ENCODE data around the gene PYROXD2.
"Not testable (repeated sequence)": the region's sequence is repeated elsewhere in the genome, so short reads cannot be mapped to it uniquely, and the experiment has no call there.

Gene PYROXD2

DNA sequence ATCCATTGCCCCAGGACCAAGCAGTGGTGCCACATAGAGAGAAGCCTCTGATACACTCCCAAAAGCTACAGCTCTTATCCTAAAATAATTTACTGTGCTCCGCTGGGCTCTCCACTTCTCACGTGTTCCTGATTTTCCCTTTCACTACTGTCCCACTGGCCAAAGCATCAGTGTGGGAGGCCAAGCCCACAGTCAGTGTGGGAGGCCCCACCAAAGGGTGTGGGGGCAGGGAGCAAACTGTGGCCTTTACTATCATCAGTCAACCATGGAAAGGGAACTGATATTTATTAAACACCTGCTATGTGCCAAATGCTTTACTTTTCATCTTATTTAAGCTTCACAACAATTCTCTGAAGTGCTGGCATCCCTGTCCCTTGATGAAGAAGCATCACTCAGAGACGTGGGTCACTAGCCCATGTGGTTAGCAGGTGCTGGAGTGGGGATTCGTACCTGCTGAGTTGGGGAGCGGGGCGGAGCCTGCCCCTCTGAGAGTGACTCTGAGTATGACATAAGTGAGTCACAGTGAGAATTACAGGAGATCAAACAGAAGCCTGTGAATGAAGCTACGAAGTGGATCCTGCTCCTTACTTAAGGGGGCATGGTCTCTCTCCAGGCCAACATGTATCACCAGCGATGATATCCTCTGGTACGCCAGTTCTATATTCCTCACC lies 50.4 kb downstream of the PYROXD2 start:
- no peak for DNase-seq

DNA sequence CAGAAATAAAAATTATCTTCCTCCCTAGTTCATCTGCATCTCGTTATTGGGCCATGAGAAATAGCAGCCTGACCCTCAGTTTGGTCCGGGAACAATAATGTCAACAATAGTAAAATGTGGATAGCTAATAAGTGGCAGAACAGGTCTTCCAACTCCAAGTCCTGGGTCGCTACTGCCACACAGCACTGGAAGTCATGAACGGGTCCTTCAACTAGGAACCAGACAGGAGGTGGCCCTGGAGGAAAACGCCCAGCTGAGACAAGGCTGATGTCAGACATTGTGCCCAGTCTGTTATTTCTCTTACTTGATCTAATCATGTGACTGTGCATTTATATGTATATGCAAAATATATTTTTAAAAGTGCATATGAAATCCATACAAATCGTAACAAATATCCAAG lies 51.8 kb downstream of the PYROXD2 start:
- DNase-seq: no peak

DNA sequence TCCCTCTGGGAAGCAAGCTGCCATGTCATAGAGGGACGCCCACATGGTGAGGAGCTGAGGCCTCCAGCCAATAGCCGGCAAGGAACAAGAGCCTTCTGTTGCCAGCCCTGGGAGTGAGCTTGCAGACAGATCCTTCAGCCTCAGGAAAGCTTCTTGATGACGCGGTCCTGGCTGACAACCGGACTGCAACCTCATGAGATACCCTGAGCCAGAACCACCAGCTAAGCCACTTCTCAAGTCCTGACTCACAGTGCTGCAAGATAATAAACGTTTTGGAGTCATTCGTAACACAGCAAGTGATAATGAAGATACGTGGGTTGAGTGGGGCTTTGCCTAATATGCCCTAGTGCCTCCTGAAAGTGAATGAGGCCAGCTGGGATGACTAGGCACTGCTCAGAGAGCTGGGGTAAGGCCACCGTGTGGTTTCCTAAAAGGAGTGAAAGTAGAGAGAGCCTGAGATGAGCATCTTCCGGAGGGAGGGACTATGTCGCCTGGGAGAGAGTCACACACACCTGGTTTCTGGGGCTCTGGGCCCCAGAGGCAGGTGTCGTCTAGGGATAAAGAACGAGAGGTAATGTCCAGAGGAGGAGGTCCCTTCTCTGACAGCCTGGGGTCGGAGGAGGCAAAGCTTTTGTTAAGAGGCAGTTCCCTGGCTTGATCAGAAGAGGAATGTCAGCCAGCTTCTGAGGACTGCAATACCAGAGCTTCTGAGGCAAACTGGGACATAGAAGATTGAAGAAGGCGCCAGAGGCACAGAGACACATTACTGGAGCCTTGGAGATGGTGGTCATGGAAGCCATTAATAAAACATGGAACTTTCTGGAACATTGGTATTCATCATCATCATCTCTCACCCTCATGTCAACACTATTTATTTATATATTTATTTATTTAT lies 53.6 kb downstream of the PYROXD2 start:
- no peak for DNase-seq

DNA sequence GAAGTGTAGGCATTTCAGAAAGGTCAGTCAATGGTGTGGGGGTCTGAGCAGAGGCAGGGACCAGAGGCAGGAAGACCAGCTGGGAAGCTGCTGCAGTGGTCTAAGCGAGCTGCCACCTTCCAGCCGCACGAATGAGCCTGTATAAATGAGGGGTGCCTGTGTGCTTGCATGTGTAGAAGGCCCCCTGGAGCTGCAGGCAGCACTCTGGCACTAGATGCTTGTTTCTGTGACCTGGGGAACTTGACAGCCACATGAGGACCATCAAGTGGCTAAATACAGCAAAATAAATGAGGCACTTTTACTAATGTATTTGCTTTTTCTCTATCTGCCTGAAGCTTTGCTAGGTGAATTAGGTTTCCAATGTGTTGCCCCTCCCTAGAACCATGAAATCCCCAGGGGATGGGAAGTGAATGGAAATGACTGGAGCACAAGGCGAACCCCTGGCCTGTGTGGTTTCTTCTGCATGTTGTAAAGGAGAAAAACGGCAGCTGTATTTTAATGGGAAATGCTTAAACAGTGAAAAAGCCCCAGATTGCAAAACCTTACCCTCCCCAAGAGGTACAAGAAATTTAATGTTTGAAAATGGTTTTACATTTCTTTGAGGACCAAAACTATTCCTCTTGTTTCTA lies 57.7 kb downstream of the PYROXD2 start:
- no peak for DNase-seq

DNA sequence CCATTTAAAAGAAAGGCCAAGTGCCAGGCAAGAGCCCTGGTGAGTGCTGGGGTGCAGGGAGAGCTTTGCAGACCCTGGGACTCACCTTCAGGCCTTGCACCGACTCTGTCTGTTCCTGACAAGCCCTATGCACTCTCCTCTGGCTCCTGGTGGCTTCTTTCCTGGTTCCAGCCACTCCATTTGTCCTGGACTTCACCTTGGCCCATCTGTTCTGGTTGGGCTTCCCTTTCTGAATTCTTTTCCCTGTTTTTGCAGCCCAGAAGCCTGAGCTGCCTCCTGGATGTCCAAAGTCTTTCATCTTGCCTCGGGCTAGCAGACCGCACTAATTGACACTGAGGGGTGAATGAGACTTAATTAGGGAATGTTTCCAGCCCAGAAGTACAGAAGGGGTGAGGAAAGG lies 60.5 kb downstream of the PYROXD2 start:
- no peak for DNase-seq

DNA sequence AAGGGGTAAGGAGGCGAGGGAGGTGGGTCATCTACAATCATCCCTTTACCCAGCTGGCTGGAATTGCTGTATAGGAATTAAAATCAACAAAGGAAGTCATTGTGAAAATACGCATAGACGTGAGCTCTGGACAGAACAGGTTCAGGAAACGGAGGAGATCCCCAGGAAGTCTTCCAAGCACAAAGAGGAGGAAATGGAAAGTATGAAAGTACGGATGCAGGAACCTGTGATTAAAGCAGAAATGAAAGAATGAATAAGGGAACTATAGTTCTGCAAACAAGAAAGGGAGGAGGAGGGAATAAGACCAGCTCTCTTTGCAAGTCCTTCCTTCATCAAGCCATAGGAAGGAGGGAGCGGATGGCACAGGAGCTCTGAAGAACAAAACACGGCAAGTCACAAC lies 61.8 kb downstream of the PYROXD2 start:
- no peak for DNase-seq

DNA sequence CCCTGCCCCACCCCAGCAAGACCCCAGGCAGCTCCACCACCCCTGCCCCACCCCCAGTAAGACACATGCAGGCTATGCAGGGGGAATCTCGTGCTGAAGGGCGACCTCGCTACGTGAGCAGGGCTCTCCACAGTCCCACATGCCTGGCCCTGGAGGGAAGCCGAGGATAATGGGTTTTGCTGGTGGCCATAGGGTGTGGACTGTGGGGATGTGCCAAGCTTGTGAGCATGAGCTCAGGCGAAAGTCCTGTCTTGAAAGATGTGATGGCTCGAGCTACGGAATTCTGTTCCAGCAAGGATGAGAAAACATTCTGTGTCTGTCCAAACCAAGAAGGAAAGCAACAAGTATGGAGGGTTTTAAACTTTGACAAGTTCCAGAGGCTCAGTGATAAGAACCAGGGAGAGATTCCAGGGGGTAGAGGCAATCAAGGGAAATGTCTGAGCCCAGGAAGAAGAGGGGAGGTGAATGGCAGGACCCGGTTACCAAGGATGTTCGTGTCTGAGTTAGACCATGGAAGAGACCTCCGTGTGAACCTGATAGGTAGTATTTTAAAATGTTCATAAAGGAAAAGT lies 63.1 kb downstream of the PYROXD2 start:
- DNase-seq: no peak

DNA sequence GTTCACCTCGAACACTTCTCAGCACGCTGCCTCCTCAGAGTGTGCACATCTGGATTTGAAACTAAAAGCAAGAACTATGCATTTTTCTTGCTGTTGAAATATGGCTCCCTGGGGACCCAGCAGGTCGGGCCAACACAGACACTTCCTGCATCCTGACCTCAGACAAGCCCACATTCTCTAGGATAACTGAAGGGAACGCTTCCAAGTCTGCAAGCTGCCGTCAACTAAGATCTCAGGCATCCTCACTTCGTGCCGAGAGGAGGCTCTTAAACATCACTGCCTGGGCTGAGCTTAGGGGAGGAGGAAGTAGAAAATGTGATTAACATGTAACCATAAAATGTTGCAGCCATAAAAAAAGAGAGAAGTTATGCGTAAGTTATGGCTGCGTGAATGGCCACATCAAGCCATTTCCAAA lies 65.5 kb downstream of the PYROXD2 start:
- no peak for DNase-seq

DNA sequence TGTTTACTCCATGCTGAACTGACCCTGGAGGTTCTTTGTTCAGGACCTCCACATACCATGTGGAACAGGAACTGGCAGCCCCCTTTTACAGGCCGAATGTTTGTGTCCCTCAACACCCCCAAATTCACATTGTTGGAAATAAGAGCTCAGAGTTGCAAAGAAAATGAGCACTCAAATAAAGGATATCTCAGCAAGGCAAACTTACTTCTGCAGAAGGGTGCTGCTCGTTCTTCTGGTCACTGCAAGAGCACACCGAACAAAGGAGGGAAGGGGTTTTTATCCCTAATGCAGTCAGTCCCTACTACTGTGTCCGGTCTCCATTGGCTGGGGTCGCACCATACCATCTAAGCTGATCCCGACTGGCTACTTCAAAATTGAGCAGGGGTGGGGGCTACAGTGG lies 68.1 kb downstream of the PYROXD2 start:
- no peak for DNase-seq

DNA sequence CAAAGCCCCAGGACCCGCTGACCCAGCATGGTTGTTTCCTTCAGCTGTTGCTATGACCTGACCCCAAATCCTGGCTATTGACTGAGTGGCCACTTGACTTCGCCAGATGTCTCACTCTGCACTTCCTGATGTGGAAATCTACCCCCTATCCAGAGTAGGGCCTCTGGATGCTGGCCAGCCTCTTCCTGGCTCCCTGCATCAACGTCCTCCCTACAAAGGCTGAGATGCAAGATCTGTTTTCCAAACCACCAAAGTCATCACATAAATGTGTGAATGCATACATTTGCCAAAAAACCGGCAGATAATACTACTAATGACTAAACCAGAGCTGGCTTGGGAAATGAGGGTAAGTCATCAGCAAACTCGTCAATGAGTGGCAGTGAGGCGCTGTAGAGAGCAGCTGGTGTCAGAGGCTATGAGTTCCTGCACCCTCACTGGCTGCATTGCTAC lies 70.4 kb downstream of the PYROXD2 start:
- DNase-seq: no peak

DNA sequence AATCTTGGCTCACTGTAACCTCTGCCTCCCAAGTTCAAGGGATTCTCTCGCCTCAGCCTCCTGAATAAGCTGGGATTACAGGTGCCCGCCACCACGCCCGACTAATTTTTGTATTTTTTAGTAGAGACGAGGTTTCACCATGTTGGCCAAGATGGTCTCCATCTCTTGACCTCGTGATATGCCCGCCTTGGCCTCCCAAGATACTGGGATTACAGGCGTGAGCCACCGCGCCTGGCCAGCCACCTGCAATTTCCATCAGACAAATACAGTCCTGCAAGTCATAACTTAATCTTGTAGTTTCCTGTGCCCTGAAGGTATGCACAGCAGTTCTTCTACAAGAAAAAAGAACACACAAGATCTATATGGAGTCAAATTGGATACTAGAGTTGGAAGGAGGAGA lies 73.3 kb downstream of the PYROXD2 start:
- DNase-seq: not testable (repeated sequence)

DNA sequence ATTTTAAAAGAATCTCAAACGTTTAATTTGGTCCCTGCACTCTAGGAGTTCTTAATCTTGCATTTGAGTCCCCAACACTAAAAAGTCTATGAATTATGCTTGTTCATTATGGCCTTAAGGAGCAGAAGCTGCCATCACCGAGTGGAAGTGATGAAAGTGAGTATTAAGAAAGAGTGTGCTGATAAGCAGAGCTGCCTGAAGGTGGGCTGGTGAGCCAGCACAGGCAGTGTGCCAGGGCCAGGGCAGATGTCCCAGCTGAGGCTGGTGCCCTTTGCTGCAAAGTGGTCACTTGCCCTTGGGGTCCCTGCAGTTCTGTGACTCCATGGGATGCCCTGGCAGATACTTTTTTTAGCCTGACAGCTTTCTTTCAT lies 74.1 kb downstream of the PYROXD2 start:
- no peak for DNase-seq

DNA sequence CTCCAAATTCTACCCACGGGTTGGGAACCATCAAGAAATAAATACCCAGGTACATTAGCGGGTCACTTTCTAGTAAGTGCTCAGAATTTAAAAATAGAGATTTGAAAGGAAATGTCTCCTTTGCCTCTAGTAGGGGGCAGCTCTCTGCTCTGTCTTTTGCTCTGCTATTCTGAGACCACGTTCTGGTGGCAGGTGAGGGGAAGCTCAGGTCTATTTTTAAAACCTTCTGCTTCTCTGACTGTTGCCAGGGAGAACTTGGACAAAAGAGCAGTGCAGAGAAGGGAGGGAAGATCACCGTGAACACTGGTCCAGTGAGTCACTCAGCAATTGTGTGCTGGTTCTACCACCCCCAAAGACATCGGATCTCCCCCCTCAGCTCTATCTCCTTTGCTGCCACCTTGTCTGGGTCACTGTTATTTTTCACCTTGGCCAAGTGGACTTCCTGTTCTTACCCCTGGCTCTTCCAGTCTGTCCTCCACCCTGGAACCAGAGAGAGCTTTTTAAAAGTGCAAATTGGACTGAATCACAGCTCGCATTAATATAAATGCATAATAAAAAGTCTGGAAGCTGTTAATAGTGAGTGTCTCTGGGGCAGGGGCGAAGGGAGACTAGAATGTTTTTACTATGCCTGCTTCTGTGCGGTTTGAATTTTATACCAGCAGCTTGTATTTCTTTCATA lies 74.6 kb downstream of the PYROXD2 start:
- no peak for DNase-seq

DNA sequence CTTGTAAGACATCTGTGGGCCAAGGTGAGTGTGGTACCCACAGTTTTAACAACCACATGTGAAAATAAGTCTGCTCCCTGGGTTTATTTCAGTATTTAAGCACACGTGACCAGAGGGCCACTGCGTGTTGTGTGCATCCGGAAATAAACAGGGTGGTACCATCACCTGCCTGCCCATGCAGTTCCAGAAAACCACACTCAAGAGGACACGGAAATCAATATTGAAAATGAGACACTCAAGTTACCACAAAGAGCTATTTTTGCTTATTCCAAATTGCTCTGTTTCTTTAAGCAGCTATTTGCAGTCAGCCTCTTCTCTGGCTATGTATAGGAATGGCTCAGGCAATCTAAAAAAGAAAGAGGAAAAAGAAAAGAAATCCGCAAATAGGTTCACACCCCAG lies 75.2 kb downstream of the PYROXD2 start:
- no peak for DNase-seq

DNA sequence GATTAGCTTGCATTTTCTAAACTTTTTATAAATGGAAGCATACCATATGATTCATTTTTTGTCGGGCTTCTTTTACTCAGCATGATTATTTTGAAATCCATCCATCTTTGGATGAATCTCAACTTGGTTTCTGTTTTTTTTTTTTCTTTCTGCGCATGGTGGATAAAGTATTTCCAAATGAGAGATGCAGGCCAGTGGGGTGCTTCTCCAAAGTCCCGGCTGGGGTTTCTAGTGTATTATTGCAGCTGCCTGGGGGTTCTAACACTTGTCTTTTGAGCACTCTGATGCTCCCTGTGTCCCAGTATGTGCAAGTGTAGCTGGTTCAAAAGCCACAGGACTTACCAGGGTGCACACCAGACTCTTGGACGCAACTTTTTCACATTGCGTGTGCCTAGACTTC lies 76.1 kb downstream of the PYROXD2 start:
- no peak for DNase-seq

DNA sequence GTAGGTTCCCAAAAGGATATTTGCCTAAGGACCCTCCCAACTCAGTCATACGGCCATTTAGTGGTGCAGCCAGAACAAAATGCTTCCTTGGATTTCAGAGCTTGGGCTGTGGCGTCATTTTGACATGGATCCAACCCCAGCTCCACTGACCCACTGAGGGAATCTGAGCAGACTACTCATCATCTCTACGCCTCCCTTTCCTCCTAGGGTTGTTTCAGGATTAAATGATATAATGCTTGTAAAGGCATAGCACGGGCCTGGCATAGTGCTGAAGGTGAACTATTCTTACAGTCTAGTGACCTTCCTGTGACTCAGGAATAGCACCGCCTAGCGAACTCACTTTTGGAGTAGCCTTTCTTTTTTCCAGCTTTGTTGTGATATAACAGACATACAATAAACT lies 76.7 kb downstream of the PYROXD2 start:
- DNase-seq: no peak

DNA sequence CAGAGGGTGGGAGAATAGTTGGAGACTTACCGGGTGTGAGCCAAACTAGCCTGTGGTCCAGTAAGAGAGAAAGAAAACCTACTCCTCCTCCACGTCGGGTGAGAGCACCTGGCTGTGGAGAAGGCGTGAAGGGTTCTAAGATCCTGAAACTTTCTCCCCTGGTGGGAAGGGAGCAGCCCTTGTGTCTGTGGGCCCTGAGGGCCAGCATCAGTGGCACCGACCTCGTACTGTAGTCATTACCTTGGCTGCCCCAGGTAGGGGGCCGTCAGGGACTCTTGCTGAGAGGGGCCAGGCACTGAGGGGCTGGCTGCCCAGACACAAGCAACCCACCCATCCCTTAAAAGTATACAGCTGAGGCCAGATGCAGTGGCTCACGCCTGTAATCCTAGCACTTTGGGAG lies 77.5 kb downstream of the PYROXD2 start:
- DNase-seq: no peak

Measured in activated effector memory CD4-positive, alpha-beta T cell treated with Interleukin-2 at 50 U/mL for 16 hours (primary cell).